GM19043 (cell line): ENCODE data around the gene CAST.

ENCODE experiments used
- ATAC-seq: cut with Tn5 transposase; IDR thresholded peaks from one replicate; pipeline ENCODE4 v1.9.1; 2021; ENCODE audit warnings: low read depth; ENCODE audit not compliant: unreplicated experiment

CAST gene

GRCh38 chr5:96669909-96670308, 7.7 kb downstream of the CAST start:
- no peak for ATAC-seq

GRCh38 chr5:96671441-96671840, 9.3 kb downstream of the CAST start:
- no peak for ATAC-seq

GRCh38 chr5:96673127-96673526, 11.0 kb downstream of the CAST start:
- no peak for ATAC-seq

- no peak for ATAC-seq
Observed at GRCh38 chr5:96675882-96676281, 13.7 kb downstream of the CAST start.

GRCh38 chr5:96677496-96677895, 15.3 kb downstream of the CAST start:
- ATAC-seq: no peak

GRCh38 chr5:96679293-96679692, 17.1 kb downstream of the CAST start:
- ATAC-seq: no peak

GRCh38 chr5:96680759-96681470, 18.7 kb downstream of the CAST start:
- ATAC-seq: no peak

GRCh38 chr5:96683392-96683791, 21.2 kb downstream of the CAST start:
- no peak for ATAC-seq

- no peak for ATAC-seq
Observed at GRCh38 chr5:96683810-96684209, 21.6 kb downstream of the CAST start.

- no peak for ATAC-seq
Observed at GRCh38 chr5:96687080-96687479, 24.9 kb downstream of the CAST start.

GRCh38 chr5:96687812-96688453, 25.8 kb downstream of the CAST start:
- ATAC-seq: peak; percentile 83

- no peak for ATAC-seq
Observed at GRCh38 chr5:96690861-96691260, 28.7 kb downstream of the CAST start.

- ATAC-seq: no peak
Observed at GRCh38 chr5:96691503-96692303, 29.5 kb downstream of the CAST start.

GRCh38 chr5:96692441-96692840, 30.3 kb downstream of the CAST start:
- no peak for ATAC-seq

GRCh38 chr5:96699186-96699820, 37.1 kb downstream of the CAST start:
- no peak for ATAC-seq

GRCh38 chr5:96702503-96703383, 40.6 kb downstream of the CAST start:
- ATAC-seq: peak; percentile 48

GRCh38 chr5:96703384-96703920, 41.3 kb downstream of the CAST start:
- ATAC-seq: peak; percentile 76

- ATAC-seq: no peak
Observed at GRCh38 chr5:96703995-96704394, 41.8 kb downstream of the CAST start.

- no peak for ATAC-seq
Observed at GRCh38 chr5:96706433-96707111, 44.4 kb downstream of the CAST start.
